A673 (cell line): Measurements from ENCODE around the gene FRAT1. TPM values are rescaled to one million over a fixed set of nuclear protein-coding genes. Genes with fewer than 3 reads are reported as not detected.

Experiments
- BruUV-seq: library from RNA; stranded (reverse); fragments of 400-500 nt; replicated peaks from 2 replicates; lab custom pipeline; 2021; lab: Mats Ljungman, UMichigan
- CTCF ChIA-PET: fragments of 300-600 bp; sonication (Branson Sonifier 250); formaldehyde crosslinking; loops from one replicate; lab custom pipeline; 2022; ENCODE audit warnings: antibody characterized with exemption; lab: Charles Lee
- POLR2A ChIA-PET: fragments of 300-600 bp; sonication (Branson Sonifier 250); formaldehyde crosslinking; loops from one replicate; lab custom pipeline; 2022; ENCODE audit warnings: antibody characterized with exemption; ENCODE audit not compliant: low non-redundant PET; lab: Charles Lee
- DNase-seq: peaks from one replicate; pipeline ENCODE4 v3.0.0-alpha.2; 2015; ENCODE audit warnings: low spot score
- H3K27ac ChIP-seq: fragments of 200-600 bp; sonication (generic); 2 replicates; pipeline ENCODE4 v1.5.1; 2016; ENCODE audit warnings: mixed run types, low read depth, mild to moderate bottlenecking, mixed read lengths, antibody characterized with exemption, low read length; ENCODE audit not compliant: poor library complexity, severe bottlenecking
- H3K27me3 ChIP-seq: fragments of 200-600 bp; sonication (generic); replicated peaks from 2 replicates; pipeline ENCODE4 v1.6.1; 2017; ENCODE audit warnings: mixed run types, low read depth, mild to moderate bottlenecking, mixed read lengths, antibody characterized with exemption, low read length; ENCODE audit not compliant: insufficient read depth, poor library complexity
- H3K36me3 ChIP-seq: fragments of 200-600 bp; sonication (generic); 2 replicates; pipeline ENCODE4 v1.6.1; 2016; ENCODE audit warnings: mixed run types, mild to moderate bottlenecking, mixed read lengths, antibody characterized with exemption, low read length; ENCODE audit not compliant: insufficient read depth, poor library complexity, severe bottlenecking
- H3K4me1 ChIP-seq: fragments of 200-600 bp; sonication (generic); 2 replicates; pipeline ENCODE4 v1.6.1; 2017; ENCODE audit warnings: mixed run types, mild to moderate bottlenecking, mixed read lengths, antibody characterized with exemption, low read length; ENCODE audit not compliant: insufficient read depth, poor library complexity, severe bottlenecking
- H3K4me3 ChIP-seq: fragments of 200-600 bp; sonication (generic); 2 replicates; pipeline ENCODE4 v1.5.1; 2016; ENCODE audit warnings: low read depth, mixed run types, mild to moderate bottlenecking, mixed read lengths, low read length; ENCODE audit not compliant: poor library complexity, severe bottlenecking
- H3K9me3 ChIP-seq: fragments of 200-600 bp; sonication (generic); 2 replicates; pipeline ENCODE4 v1.6.1; 2016; ENCODE audit warnings: mixed run types, low read depth, mild to moderate bottlenecking, mixed read lengths, antibody characterized with exemption, low read length; ENCODE audit not compliant: poor library complexity, severe bottlenecking
- EZH2 ChIP-seq: fragments of 200-600 bp; sonication (generic); IDR thresholded peaks from 2 replicates; pipeline ENCODE4 v1.6.1; 2017; ENCODE audit warnings: borderline replicate concordance, low read depth, mild to moderate bottlenecking, mixed read lengths, antibody characterized with exemption, low read length; ENCODE audit not compliant: poor library complexity, severe bottlenecking
- intact Hi-C: fragments of 100-400 bp; cut with micrococcal nuclease; formaldehyde crosslinking; loops from one replicate; pipeline ENCODE4 v1.10.0; 2022; ENCODE audit not compliant: unreplicated experiment
- total RNA-seq: library from RNA; stranded (reverse); gene quantifications from 2 replicates; pipeline ENCODE4 v1.2.3, GENCODE V29; 2021
- TF ChIP-seq, protein P1 (sequence below): fragments of 300-800, 200-600 bp; sonication (generic); conservative IDR thresholded peaks from 2 replicates; pipeline ENCODE4 v1.5.1; 2017; ENCODE audit warnings: low read depth, mild to moderate bottlenecking, antibody characterized with exemption, low read length, moderate library complexity, mixed read lengths

The FRAT1 gene
- total RNA-seq, 1 experiment from 2014 or later: 0.45 TPM

GRCh38 chr10:97327348-97328294, 8.6 kb downstream of the FRAT1 start:
- intact Hi-C loops: no loop called here
- no peaks in the 10 kb centered on the region for H3K36me3 ChIP-seq
- H3K9me3 ChIP-seq: no peaks in the 10 kb centered on the region
- H3K27ac ChIP-seq: no peak overlapping the region
- DNase-seq: no peak
- ChIA-PET POLR2A (no interaction called here), CTCF (interaction anchor here (0.7 kb wide), 1 partner anchor 178 kb away, joined by 3 read pairs; no protein-coding TSS in a partner anchor)
- no TSS peak for BruUV-seq
- H3K4me3 ChIP-seq: no peak overlapping the region
- no peaks in the 10 kb centered on the region for H3K4me1 ChIP-seq
- no peaks in the 10 kb centered on the region for H3K27me3 ChIP-seq
- TF ChIP-seq, protein P1, sequence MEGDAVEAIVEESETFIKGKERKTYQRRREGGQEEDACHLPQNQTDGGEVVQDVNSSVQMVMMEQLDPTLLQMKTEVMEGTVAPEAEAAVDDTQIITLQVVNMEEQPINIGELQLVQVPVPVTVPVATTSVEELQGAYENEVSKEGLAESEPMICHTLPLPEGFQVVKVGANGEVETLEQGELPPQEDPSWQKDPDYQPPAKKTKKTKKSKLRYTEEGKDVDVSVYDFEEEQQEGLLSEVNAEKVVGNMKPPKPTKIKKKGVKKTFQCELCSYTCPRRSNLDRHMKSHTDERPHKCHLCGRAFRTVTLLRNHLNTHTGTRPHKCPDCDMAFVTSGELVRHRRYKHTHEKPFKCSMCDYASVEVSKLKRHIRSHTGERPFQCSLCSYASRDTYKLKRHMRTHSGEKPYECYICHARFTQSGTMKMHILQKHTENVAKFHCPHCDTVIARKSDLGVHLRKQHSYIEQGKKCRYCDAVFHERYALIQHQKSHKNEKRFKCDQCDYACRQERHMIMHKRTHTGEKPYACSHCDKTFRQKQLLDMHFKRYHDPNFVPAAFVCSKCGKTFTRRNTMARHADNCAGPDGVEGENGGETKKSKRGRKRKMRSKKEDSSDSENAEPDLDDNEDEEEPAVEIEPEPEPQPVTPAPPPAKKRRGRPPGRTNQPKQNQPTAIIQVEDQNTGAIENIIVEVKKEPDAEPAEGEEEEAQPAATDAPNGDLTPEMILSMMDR: no peak
- TF ChIP-seq EZH2: no peak

DNA sequence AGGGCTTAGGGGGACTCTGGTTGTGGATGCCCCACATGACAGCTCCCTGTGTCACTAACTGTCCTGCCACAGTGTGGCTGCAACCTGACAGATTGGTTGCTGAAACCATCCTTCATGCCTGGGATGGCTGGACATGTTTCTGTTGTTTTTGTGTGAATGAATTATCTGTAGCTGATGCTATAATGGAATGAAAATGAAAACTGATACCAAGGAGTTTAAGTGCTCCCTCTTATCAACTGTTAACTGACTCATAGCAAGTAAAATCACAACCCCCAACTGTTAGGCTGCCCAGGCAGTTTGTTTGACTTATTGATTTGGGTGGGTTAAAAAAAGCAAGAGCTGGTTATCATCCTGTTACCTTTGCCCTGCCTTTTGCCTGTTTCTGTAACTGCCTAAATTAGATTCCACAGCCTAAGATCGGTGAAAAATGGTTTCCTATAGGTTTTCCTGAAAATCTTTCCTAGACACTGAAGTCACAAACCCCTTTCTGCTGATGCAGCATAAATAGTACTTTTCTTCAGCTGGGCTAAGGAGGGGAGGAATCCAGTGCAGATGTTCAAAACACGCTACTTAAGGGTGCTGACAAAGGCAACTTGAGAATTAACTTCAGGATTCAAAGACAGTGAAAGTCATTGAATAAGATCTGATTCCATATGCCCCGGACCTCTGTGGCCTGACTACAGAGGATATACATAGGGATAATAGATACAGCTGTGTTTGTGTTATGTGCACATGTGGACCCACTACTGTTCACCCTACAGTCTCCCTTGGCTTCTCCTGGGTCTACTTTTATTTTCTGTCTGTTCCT, 9.8 kb downstream of the FRAT1 start:
- no peak for DNase-seq
- ChIA-PET CTCF (no interaction called here), POLR2A (no interaction called here)
- H3K9me3 ChIP-seq: no peaks in the 10 kb centered on the region
- H3K27ac ChIP-seq: no peak overlapping the region
- H3K36me3 ChIP-seq: no peaks in the 10 kb centered on the region
- BruUV-seq: no TSS peak
- intact Hi-C loops: no loop called here
- H3K4me3 ChIP-seq: no peak overlapping the region
- H3K27me3 ChIP-seq: no peaks in the 10 kb centered on the region
- no peak for TF ChIP-seq EZH2
- TF ChIP-seq, protein P1: no peak
- H3K4me1 ChIP-seq: no peaks in the 10 kb centered on the region

DNA sequence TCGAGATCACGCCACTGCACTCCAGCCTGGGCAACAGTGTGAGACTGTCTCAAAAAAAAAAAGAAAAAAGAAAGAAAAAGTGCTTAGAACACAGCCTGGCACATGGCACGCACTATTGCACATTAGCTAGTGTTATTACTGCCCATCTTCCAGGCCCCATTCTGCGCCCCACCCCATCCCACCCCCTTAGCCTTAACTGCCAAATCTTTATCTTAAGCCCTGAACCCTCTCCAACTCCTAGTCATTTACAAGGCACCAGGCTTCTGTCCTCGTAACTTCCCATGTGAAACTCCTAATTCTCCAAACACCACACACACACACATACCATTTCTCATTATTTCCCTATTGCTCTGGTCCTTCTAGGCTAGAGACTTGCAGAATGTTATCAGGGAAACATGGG, 10.7 kb downstream of the FRAT1 start:
- no peaks in the 10 kb centered on the region for H3K9me3 ChIP-seq
- DNase-seq: no peak
- H3K27me3 ChIP-seq: no peaks in the 10 kb centered on the region
- H3K4me1 ChIP-seq: no peaks in the 10 kb centered on the region
- no peak for TF ChIP-seq EZH2
- TF ChIP-seq, protein P1: no peak
- no peak overlapping the region for H3K27ac ChIP-seq
- intact Hi-C loops: loop anchor here (5.0 kb wide), 1 partner anchor 52 kb away; no protein-coding TSS in a partner anchor
- ChIA-PET POLR2A (no interaction called here), CTCF (no interaction called here)
- no TSS peak for BruUV-seq
- no peak overlapping the region for H3K4me3 ChIP-seq
- no peaks in the 10 kb centered on the region for H3K36me3 ChIP-seq
